Hepatocyte (in vitro differentiated cells): ENCODE results near the gene UNC5A. TPM values are rescaled to one million over a fixed set of nuclear protein-coding genes. Genes with fewer than 3 reads are reported as not detected.

Source experiments
- DNase-seq: peaks from one replicate; pipeline ENCODE4 v3.0.0-alpha.2; 2016; ENCODE audit warnings: low spot score
- H2AFZ ChIP-seq: fragments of 200-600 bp; sonication (generic); 2 replicates; pipeline ENCODE4 v1.6.0; 2016; ENCODE audit warnings: antibody characterized with exemption, mild to moderate bottlenecking
- H3K27ac ChIP-seq: fragments of 200-600 bp; sonication (generic); 2 replicates; pipeline ENCODE4 v1.5.1; 2016; ENCODE audit warnings: mild to moderate bottlenecking
- H3K27me3 ChIP-seq: fragments of 200-600 bp; sonication (generic); 2 replicates; pipeline ENCODE4 v1.6.1; 2016
- H3K36me3 ChIP-seq: fragments of 200-600 bp; sonication (generic); replicated peaks from 2 replicates; pipeline ENCODE4 v1.5.1; 2016; ENCODE audit warnings: low read depth; ENCODE audit not compliant: insufficient read depth
- H3K4me1 ChIP-seq: fragments of 200-600 bp; sonication (generic); 2 replicates; pipeline ENCODE4 v1.5.1; 2016; ENCODE audit warnings: mild to moderate bottlenecking, moderate library complexity; ENCODE audit not compliant: insufficient read depth
- H3K4me2 ChIP-seq: fragments of 200-600 bp; sonication (generic); 2 replicates; pipeline ENCODE4 v1.6.0; 2016
- H3K4me3 ChIP-seq: fragments of 200-600 bp; sonication (generic); 2 replicates; pipeline ENCODE4 v1.5.1; 2016; ENCODE audit warnings: mild to moderate bottlenecking
- H3K79me2 ChIP-seq: fragments of 200-600 bp; sonication (generic); 2 replicates; pipeline ENCODE4 v1.6.0; 2017; ENCODE audit warnings: mild to moderate bottlenecking
- H3K9me2 ChIP-seq: fragments of 200-600 bp; sonication (generic); replicated peaks from 2 replicates; pipeline ENCODE4 v1.6.0; 2017; ENCODE audit warnings: mild to moderate bottlenecking; ENCODE audit not compliant: insufficient read depth
- H3K9me3 ChIP-seq: fragments of 200-600 bp; sonication (generic); 2 replicates; pipeline ENCODE4 v1.5.1; 2016; ENCODE audit warnings: low read depth, mild to moderate bottlenecking
- H4K20me1 ChIP-seq: fragments of 200-600 bp; sonication (generic); 2 replicates; pipeline ENCODE4 v1.6.0; 2016; ENCODE audit warnings: mild to moderate bottlenecking; ENCODE audit not compliant: insufficient read depth, poor library complexity, severe bottlenecking
- EZH2 ChIP-seq: fragments of 200-600 bp; sonication (generic); IDR thresholded peaks from 2 replicates; pipeline ENCODE4 v1.6.1; 2016; ENCODE audit warnings: antibody characterized with exemption, mild to moderate bottlenecking, borderline replicate concordance
- EZH2phosphoT487 ChIP-seq: fragments of 200-600 bp; sonication (generic); IDR thresholded peaks from one replicate; pipeline ENCODE4 v1.6.1; 2018; ENCODE audit warnings: antibody characterized with exemption, mild to moderate bottlenecking, low read depth, moderate library complexity; ENCODE audit not compliant: unreplicated experiment, severe bottlenecking
- WGBS: methylation state at CpG from one replicate; pipeline ENCODE4 v1.1.6; 2016; ENCODE audit warnings: low lambda C conversion rate; ENCODE audit errors: missing lambda C conversion rate; 5-methylcytosine and 5-hydroxymethylcytosine counted together
- polyA plus RNA-seq: library from polyadenylated mRNA; unstranded; fragments of >200 nt; fragmentation: Nextera tagmentation; extraction: Ambion mirVana; gene quantifications from 2 replicates; pipeline ENCODE4 v1.2.1, GENCODE V29; 2016
- total RNA-seq: library from RNA; depleted of rRNA; stranded (reverse); fragments of >200 nt; gene quantifications from 2 replicates; pipeline ENCODE4 v1.2.3, GENCODE V29; 2014
- TF ChIP-seq, protein P1 (sequence below): fragments of 200-600 bp; sonication (generic); IDR thresholded peaks from 2 replicates; pipeline ENCODE4 v1.5.1; 2016; ENCODE audit warnings: antibody characterized with exemption, mild to moderate bottlenecking; ENCODE audit not compliant: poor library complexity

UNC5A gene
- total and polyA plus RNA-seq, 2 experiments from 2014 or later, result 0.10 to 1.1 TPM

DNA sequence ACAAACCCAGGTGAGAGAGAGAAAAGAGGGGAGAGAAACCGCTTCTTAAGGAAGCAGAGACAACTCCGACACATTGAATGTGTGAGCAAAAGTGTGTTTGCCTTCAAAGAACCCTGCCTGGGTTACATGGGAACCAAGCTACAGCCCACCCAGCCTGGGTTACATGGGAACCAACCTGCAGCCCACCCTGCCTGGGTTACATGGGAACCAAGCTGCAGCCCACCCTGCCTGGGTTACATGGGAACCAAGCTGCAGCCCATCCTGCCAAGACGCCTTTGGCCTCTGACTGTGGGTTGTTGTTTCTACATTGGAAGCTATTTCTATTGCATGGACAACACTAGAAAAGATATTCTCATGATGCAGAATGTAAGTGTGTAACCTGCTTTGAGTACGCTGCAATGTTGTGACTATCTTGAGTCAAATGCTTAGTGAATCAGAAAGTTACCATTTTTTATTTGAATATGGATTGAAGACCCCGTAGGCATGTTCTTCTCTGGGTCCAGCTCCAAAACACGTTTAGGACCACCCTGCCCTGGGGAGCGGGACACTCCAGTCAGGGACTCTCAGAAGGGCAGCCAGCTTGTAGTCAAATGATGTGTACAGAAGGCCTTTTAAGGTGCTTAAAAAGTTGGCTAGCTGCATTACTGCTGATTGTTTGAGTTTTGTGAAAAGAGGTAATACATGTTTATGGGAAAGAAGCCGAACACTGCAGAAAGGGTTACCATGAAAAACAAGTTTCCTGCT lies 39.1 kb upstream of the UNC5A start:
- no peaks in the 10 kb centered on the region for H3K36me3 ChIP-seq
- H3K4me2 ChIP-seq, result no peak overlapping the region
- H3K9me2 ChIP-seq, result no peaks in the 10 kb centered on the region
- 94% methylated on average over 8 of the region's 8 CpGs for WGBS
- DNase-seq, result no peak
- no peak overlapping the region for H3K4me3 ChIP-seq
- no peaks in the 10 kb centered on the region for H3K4me1 ChIP-seq
- no peaks in the 10 kb centered on the region for H3K9me3 ChIP-seq
- no peaks in the 10 kb centered on the region for H4K20me1 ChIP-seq
- H3K27me3 ChIP-seq, result peaks cover 28% of the 10 kb centered on the region
- no peaks in the 10 kb centered on the region for H3K79me2 ChIP-seq
- no peak overlapping the region for H2AFZ ChIP-seq
- no peak overlapping the region for H3K27ac ChIP-seq
- no peak for TF ChIP-seq EZH2
- TF ChIP-seq, protein P1, sequence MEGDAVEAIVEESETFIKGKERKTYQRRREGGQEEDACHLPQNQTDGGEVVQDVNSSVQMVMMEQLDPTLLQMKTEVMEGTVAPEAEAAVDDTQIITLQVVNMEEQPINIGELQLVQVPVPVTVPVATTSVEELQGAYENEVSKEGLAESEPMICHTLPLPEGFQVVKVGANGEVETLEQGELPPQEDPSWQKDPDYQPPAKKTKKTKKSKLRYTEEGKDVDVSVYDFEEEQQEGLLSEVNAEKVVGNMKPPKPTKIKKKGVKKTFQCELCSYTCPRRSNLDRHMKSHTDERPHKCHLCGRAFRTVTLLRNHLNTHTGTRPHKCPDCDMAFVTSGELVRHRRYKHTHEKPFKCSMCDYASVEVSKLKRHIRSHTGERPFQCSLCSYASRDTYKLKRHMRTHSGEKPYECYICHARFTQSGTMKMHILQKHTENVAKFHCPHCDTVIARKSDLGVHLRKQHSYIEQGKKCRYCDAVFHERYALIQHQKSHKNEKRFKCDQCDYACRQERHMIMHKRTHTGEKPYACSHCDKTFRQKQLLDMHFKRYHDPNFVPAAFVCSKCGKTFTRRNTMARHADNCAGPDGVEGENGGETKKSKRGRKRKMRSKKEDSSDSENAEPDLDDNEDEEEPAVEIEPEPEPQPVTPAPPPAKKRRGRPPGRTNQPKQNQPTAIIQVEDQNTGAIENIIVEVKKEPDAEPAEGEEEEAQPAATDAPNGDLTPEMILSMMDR, result no peak
- no peak for TF ChIP-seq EZH2phosphoT487

DNA sequence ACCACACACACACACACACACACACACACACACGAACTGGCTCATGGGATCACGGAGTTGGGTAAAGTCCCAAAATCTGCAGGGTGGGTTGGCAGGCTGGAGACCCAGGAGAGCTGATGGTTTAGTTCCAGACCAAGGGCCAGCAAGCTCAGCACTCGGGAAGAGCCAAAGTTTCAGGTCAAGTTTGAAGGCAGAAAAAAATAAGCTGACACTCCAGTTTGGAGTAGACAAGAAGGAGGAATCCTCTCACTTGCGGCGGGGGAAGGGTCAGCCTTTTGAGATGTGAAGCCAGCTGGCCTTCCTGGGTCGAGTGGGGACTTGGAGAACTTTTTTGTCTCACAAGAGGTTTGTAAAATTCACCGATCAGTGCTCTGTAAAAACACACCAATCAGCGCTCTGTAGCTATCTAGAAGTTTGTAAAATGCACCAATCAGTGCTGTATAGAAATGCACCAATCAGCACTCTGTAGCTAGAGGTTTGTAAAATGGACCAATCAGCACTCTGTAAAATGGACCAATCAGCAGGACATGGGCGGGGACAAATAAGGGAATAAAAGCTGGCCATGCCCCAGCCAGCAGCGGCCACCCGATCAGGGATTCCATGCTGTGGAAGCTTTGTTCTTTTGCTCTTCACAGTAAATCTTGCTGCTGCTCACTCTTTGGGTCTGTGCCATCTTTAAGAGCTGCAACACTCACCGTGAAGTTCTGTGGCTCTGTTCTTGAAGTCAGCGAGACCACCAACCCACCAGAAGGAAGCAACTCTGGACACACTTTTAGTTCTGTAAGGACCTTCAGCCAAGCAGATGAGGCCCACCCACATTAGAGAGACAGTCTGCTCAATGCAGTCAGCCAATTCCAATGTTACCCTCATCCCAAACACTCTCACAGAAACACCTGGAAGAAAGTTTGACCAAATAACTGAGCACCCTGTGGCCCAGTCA lies 37.8 kb upstream of the UNC5A start:
- no peak overlapping the region for H3K4me2 ChIP-seq
- H3K4me1 ChIP-seq, result no peaks in the 10 kb centered on the region
- TF ChIP-seq EZH2, result no peak
- TF ChIP-seq EZH2phosphoT487, result no peak
- TF ChIP-seq, protein P1, result no peak
- H3K4me3 ChIP-seq, result no peak overlapping the region
- no peaks in the 10 kb centered on the region for H3K36me3 ChIP-seq
- H3K27me3 ChIP-seq, result peaks cover 25% of the 10 kb centered on the region
- H3K27ac ChIP-seq, result no peak overlapping the region
- no peaks in the 10 kb centered on the region for H3K9me2 ChIP-seq
- no peaks in the 10 kb centered on the region for H4K20me1 ChIP-seq
- no peaks in the 10 kb centered on the region for H3K9me3 ChIP-seq
- DNase-seq, result no peak
- no peak overlapping the region for H2AFZ ChIP-seq
- WGBS, result 82% methylated on average over 13 of the region's 13 CpGs
- no peaks in the 10 kb centered on the region for H3K79me2 ChIP-seq

DNA sequence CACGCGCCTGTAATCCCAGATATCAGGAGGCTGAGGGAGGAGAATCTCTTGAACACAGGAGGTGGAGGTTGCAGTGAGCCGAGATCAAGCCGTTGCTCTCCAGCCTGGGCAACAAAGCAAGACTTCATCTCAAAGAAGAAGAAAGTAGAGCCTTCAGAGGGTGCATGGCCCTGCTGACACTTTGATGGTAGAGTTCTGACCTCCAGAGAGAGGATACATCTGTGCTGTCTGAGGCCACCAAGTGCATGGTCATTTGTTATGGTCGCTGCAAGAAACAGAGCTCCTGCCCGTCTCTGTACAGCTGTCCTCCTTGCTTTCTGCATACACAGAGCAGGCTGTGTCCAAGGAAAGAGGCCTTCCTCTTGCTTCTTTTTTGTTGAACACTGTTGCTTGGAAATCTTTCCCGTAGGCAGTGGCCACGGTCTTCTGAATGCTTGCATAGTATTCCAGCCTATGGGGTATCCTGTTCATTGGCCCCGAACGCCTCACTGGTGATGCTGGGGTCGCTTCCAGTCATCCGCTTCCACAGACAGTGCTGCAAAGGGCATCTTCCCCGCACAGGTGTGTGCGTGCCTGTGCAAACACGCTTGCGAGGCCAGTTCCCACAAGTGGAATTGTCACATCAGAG lies 36.8 kb upstream of the UNC5A start:
- H3K9me2 ChIP-seq, result no peaks in the 10 kb centered on the region
- H4K20me1 ChIP-seq, result no peaks in the 10 kb centered on the region
- TF ChIP-seq EZH2phosphoT487 (no peak), EZH2 (no peak)
- TF ChIP-seq, protein P1, result no peak
- H2AFZ ChIP-seq, result no peak overlapping the region
- H3K27me3 ChIP-seq, result peaks cover 17% of the 10 kb centered on the region
- H3K9me3 ChIP-seq, result no peaks in the 10 kb centered on the region
- no peak overlapping the region for H3K4me3 ChIP-seq
- H3K27ac ChIP-seq, result no peak overlapping the region
- no peak overlapping the region for H3K4me2 ChIP-seq
- no peaks in the 10 kb centered on the region for H3K79me2 ChIP-seq
- DNase-seq, result no peak
- H3K4me1 ChIP-seq, result no peaks in the 10 kb centered on the region
- H3K36me3 ChIP-seq, result no peaks in the 10 kb centered on the region
- WGBS, result 90% methylated on average over 16 of the region's 16 CpGs
